ENCODE results near the gene HILPDA. TPM values are rescaled to one million over a fixed set of nuclear protein-coding genes. Genes with fewer than 3 reads are reported as not detected.

Gene HILPDA
- total and polyA plus RNA-seq, 2 of the 4 experiments (the other 2 are of a cell fraction), result 31.2 to 35.6 TPM

DNA sequence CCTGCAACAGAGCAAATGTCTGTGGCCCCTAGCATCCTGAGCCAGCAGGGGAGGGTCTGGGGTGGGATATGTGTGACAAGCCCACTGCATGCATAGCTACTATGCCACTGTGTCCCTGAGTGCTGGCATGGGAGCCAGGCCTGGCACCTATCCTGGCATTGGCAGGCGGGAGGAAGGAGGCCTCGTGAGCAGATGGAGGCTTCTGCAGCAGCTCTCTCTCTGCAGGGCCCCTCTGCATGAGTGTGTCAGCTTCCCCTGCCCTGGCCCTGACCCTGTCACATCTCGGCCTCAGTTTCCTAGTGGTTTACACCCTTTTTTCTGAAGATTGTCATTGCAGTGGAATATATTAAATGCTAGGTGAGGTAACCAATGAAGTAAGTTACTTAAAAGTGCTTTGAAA, 32.8 kb upstream of the HILPDA start:
- CTCF ChIA-PET, result interaction anchor here (0.6 kb wide), 1 partner anchor 27 kb away, joined by 3 read pairs; no protein-coding TSS in a partner anchor
- no TSS peak for BruUV-seq (replicated peaks)
- Histone ChIP-seq H3K4me3 (ENCODE audit: insufficient read depth, low read depth, low read length) (no peak overlapping the region), H2BK5ac (ENCODE audit: low read depth, low read length, poor library complexity, severe bottlenecking) (no peak overlapping the region), H3K9ac (ENCODE audit: low read depth, low read length) (no peak overlapping the region), H2AFZ (replicated peaks; ENCODE audit: low read length, poor library complexity) (no peak overlapping the region), H3K23ac (ENCODE audit: low read depth, low read length) (no peak overlapping the region), H3K14ac (replicated peaks; ENCODE audit: low read depth, low read length) (no peak overlapping the region), H2BK120ac (ENCODE audit: low read depth, low read length) (no peak overlapping the region), H2BK20ac (ENCODE audit: low read depth, low read length) (no peak overlapping the region), H4K8ac (ENCODE audit: low read depth in 2 of 2, low read length in 2 of 2) (no peak overlapping the region), H4K91ac (ENCODE audit: insufficient read depth, low read depth, low read length) (no peak overlapping the region), H2BK15ac (ENCODE audit: low read depth, low read length) (no peak overlapping the region), H3K27me3 (ENCODE audit: control insufficient read depth, insufficient read depth, low read length) (peaks cover 17% of the 10 kb centered on the region), H3K9me3 (ENCODE audit: control insufficient read depth, insufficient read depth, low read length) (no peaks in the 10 kb centered on the region), H2AK9ac (replicated peaks; ENCODE audit: low read depth, low read length, poor library complexity) (no peak overlapping the region), H3K36me3 (ENCODE audit: control insufficient read depth, insufficient read depth, low read length) (no peaks in the 10 kb centered on the region), H3K4me1 (ENCODE audit: control insufficient read depth, insufficient read depth, low read length) (peaks cover 2% of the 10 kb centered on the region), H3K56ac (ENCODE audit: extremely low read depth, insufficient read depth, low read length) (no peak overlapping the region), H2AK5ac (ENCODE audit: low read depth, low read length) (no peak overlapping the region), H3K4ac (ENCODE audit: low read depth, low read length) (no peak overlapping the region), H3K4me2 (ENCODE audit: low read depth, low read length) (no peak overlapping the region), H4K20me1 (ENCODE audit: insufficient read depth, low read length) (no peaks in the 10 kb centered on the region), H3K27ac (ENCODE audit: insufficient read depth, low read length) (no peak overlapping the region), H3K9me1 (ENCODE audit: insufficient read depth, low read length) (no peaks in the 10 kb centered on the region), H4K5ac (ENCODE audit: low read depth, low read length) (no peak overlapping the region), H3K79me1 (ENCODE audit: low read depth in 1 of 2, low read length in 2 of 2) (no peaks in the 10 kb centered on the region), H3K18ac (ENCODE audit: low read depth, low read length) (no peak overlapping the region)
- TF ChIP-seq NFE2L2 (IDR thresholded peaks at IDR 0.05; ENCODE audit: low read depth, low read length) (no peak), MXI1 (IDR thresholded peaks at IDR 0.05; ENCODE audit: borderline replicate concordance, low read depth, low read length) (no peak), CEBPB (IDR thresholded peaks at IDR 0.05; ENCODE audit: low read depth, low read length) (no peak), RCOR1 (IDR thresholded peaks at IDR 0.05; ENCODE audit: insufficient replicate concordance, low read length) (no peak), BHLHE40 (IDR thresholded peaks at IDR 0.05; ENCODE audit: low read depth, low read length) (no peak), MAZ (IDR thresholded peaks at IDR 0.05; ENCODE audit: borderline replicate concordance, low read depth, low read length) (no peak), CHD1 (IDR thresholded peaks at IDR 0.05; ENCODE audit: low read depth, low read length) (no peak), MAFK (IDR thresholded peaks at IDR 0.05; ENCODE audit: low read depth, low read length) (no peak)
- TF ChIP-seq, protein P1, sequence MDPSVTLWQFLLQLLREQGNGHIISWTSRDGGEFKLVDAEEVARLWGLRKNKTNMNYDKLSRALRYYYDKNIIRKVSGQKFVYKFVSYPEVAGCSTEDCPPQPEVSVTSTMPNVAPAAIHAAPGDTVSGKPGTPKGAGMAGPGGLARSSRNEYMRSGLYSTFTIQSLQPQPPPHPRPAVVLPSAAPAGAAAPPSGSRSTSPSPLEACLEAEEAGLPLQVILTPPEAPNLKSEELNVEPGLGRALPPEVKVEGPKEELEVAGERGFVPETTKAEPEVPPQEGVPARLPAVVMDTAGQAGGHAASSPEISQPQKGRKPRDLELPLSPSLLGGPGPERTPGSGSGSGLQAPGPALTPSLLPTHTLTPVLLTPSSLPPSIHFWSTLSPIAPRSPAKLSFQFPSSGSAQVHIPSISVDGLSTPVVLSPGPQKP (IDR thresholded peaks at IDR 0.05; ENCODE audit: borderline replicate concordance, low read depth, low read length), result no peak
- TF ChIP-seq, protein P2, sequence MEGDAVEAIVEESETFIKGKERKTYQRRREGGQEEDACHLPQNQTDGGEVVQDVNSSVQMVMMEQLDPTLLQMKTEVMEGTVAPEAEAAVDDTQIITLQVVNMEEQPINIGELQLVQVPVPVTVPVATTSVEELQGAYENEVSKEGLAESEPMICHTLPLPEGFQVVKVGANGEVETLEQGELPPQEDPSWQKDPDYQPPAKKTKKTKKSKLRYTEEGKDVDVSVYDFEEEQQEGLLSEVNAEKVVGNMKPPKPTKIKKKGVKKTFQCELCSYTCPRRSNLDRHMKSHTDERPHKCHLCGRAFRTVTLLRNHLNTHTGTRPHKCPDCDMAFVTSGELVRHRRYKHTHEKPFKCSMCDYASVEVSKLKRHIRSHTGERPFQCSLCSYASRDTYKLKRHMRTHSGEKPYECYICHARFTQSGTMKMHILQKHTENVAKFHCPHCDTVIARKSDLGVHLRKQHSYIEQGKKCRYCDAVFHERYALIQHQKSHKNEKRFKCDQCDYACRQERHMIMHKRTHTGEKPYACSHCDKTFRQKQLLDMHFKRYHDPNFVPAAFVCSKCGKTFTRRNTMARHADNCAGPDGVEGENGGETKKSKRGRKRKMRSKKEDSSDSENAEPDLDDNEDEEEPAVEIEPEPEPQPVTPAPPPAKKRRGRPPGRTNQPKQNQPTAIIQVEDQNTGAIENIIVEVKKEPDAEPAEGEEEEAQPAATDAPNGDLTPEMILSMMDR (conservative IDR thresholded peaks at IDR 0.05; ENCODE audit: low read depth, low read length), result no peak
- TF ChIP-seq, protein P3, sequence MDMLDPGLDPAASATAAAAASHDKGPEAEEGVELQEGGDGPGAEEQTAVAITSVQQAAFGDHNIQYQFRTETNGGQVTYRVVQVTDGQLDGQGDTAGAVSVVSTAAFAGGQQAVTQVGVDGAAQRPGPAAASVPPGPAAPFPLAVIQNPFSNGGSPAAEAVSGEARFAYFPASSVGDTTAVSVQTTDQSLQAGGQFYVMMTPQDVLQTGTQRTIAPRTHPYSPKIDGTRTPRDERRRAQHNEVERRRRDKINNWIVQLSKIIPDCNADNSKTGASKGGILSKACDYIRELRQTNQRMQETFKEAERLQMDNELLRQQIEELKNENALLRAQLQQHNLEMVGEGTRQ (IDR thresholded peaks at IDR 0.05; ENCODE audit: low read depth, low read length), result no peak
- POLR2A ChIA-PET (ENCODE audit: unreplicated experiment), result no interaction called here
- intact Hi-C loops (cut with micrococcal nuclease) (no loop called here), dilution Hi-C loops (cut with HindIII; ENCODE audit: low sequenced_read_pairs, unreplicated experiment) (no loop called here), in situ Hi-C loops (cut with MboI; ENCODE audit: low sequenced_read_pairs) (no loop called here)
- DNase-seq (no peak), ATAC-seq (ENCODE audit: low read depth) (no peak)
- 80% methylated on average over 2 of the region's 3 CpGs; no CpG with 5 or more reads in 1 of the 2 experiments for WGBS, 2 experiments (ENCODE audit: extremely low coverage in 2 of 2, insufficient read length in 1 of 2)

All from IMR-90 (cell line).